ENCODE results near the gene AATF.

AATF gene

GRCh38 chr17:37088913-37089312 lies 140.2 kb downstream of the AATF start:
- TF ChIP-seq CTCF (IDR thresholded peaks at IDR 0.05; ENCODE audit: low read depth, low read length), result no peak
- no peak overlapping the region for H3K4me3 ChIP-seq (replicated peaks in 1 of 2; ENCODE audit: low read depth in 2 of 2, low read length in 2 of 2)
- no peak for DNase-seq (ENCODE audit: low read depth in 2 of 2)

- DNase-seq (ENCODE audit: low read depth in 2 of 2), result no peak
- TF ChIP-seq CTCF (IDR thresholded peaks at IDR 0.05; ENCODE audit: low read depth, low read length), result no peak
- H3K4me3 ChIP-seq (replicated peaks in 1 of 2; ENCODE audit: low read depth in 2 of 2, low read length in 2 of 2), result no peak overlapping the region
Observed at GRCh38 chr17:37089956-37090355, 141.2 kb downstream of the AATF start.

GRCh38 chr17:37090941-37091340 lies 142.2 kb downstream of the AATF start:
- no peak for DNase-seq (ENCODE audit: low read depth in 2 of 2)
- no peak overlapping the region for H3K4me3 ChIP-seq (replicated peaks in 1 of 2; ENCODE audit: low read depth in 2 of 2, low read length in 2 of 2)
- TF ChIP-seq CTCF (IDR thresholded peaks at IDR 0.05; ENCODE audit: low read depth, low read length), result no peak

- DNase-seq (ENCODE audit: low read depth in 2 of 2), result no peak
- H3K4me3 ChIP-seq (replicated peaks in 1 of 2; ENCODE audit: low read depth in 2 of 2, low read length in 2 of 2), result no peak overlapping the region
- TF ChIP-seq CTCF (IDR thresholded peaks at IDR 0.05; ENCODE audit: low read depth, low read length), result no peak
Observed at GRCh38 chr17:37092071-37092470, 143.3 kb downstream of the AATF start.

- no peak overlapping the region for H3K4me3 ChIP-seq (replicated peaks in 1 of 2; ENCODE audit: low read depth in 2 of 2, low read length in 2 of 2)
- no peak for DNase-seq (ENCODE audit: low read depth in 2 of 2)
- no peak for TF ChIP-seq CTCF (IDR thresholded peaks at IDR 0.05; ENCODE audit: low read depth, low read length)
Observed at GRCh38 chr17:37092701-37093100, 143.9 kb downstream of the AATF start.

GRCh38 chr17:37094391-37094790 lies 145.6 kb downstream of the AATF start:
- DNase-seq (ENCODE audit: low read depth in 2 of 2), result no peak
- H3K4me3 ChIP-seq (replicated peaks in 1 of 2; ENCODE audit: low read depth in 2 of 2, low read length in 2 of 2), result no peak overlapping the region
- no peak for TF ChIP-seq CTCF (IDR thresholded peaks at IDR 0.05; ENCODE audit: low read depth, low read length)

GRCh38 chr17:37096071-37096470 lies 147.3 kb downstream of the AATF start:
- DNase-seq (ENCODE audit: low read depth in 2 of 2), result no peak
- no peak overlapping the region for H3K4me3 ChIP-seq (replicated peaks in 1 of 2; ENCODE audit: low read depth in 2 of 2, low read length in 2 of 2)
- TF ChIP-seq CTCF (IDR thresholded peaks at IDR 0.05; ENCODE audit: low read depth, low read length), result no peak

Measured in cardiac fibroblast (primary cell).